ENCODE results near the gene ARL10.

ARL10 gene

DNA sequence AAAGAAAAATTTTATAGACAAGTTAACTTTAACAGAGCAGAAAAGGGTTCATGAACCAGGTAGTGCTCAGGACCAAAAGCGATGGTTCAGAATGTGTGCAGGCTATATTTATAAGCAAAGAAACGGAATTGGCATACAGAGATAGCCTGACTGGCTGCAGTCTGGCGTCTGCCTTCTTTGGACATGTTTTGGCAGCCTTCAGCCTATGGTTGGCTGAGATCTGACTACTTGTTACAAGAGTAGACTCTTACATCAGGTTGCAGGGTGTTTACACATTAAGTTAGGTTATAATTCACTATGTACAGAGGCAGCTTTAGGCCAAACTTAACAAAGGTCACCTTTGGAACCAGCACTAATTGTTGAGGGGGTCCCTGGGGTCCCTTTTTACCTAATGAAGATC lies 16.1 kb downstream of the ARL10 start:
- Histone ChIP-seq H3K36me3 (ENCODE audit: control insufficient read depth in 1 of 2, insufficient read depth in 2 of 2, low read length in 2 of 2) (peaks cover 21 to 48% of the 10 kb centered on the region in 2 donors), H3K4me1 (ENCODE audit: control insufficient read depth in 1 of 2, insufficient read depth in 2 of 2, low read length in 2 of 2) (peaks cover under 1 to 1% of the 10 kb centered on the region in 2 donors), H3K9me3 (ENCODE audit: control insufficient read depth in 1 of 2, low read length in 2 of 2) (no peaks in the 10 kb centered on the region), H3K9ac (ENCODE audit: low read depth in 1 of 2, low read length in 2 of 2) (no peak overlapping the region), H3K4me3 (ENCODE audit: low read depth in 1 of 2, low read length in 2 of 2) (no peak overlapping the region), H3K27me3 (ENCODE audit: control insufficient read depth in 1 of 2, insufficient read depth in 2 of 2, low read length in 2 of 2) (no peaks in the 10 kb centered on the region), H3K27ac (ENCODE audit: low read depth, low read length) (no peak overlapping the region)

DNA sequence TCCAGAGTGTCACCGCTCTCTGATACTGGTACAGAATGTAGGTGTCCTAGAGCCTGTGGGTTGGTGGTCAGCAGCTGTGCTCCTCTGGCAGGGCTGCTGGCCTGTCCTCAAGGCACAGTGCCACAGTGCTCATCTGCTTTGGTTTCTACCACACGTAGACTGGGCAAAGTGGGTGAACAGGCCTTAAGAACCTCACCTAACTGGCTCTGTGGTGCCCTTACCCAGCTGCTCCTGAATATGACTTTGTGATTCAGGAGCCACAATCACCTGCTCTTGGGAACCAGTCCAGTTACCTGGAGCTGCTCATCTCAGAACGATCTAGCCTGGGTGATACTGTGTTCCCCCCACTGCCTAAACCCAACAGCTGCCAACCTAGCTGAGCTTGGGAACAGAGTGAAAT lies 16.7 kb downstream of the ARL10 start:
- H3K27ac ChIP-seq (ENCODE audit: low read depth, low read length), result no peak overlapping the region
- H3K4me1 ChIP-seq (ENCODE audit: control insufficient read depth in 1 of 2, insufficient read depth in 2 of 2, low read length in 2 of 2), result peaks cover 4 to 7% of the 10 kb centered on the region in 2 donors
- no peaks in the 10 kb centered on the region for H3K9me3 ChIP-seq (ENCODE audit: control insufficient read depth in 1 of 2, low read length in 2 of 2)
- no peaks in the 10 kb centered on the region for H3K27me3 ChIP-seq (ENCODE audit: control insufficient read depth in 1 of 2, insufficient read depth in 2 of 2, low read length in 2 of 2)
- H3K4me3 ChIP-seq (ENCODE audit: low read depth in 1 of 2, low read length in 2 of 2), result no peak overlapping the region
- H3K36me3 ChIP-seq (ENCODE audit: control insufficient read depth in 1 of 2, insufficient read depth in 2 of 2, low read length in 2 of 2), result peaks cover 21 to 48% of the 10 kb centered on the region in 2 donors
- no peak overlapping the region for H3K9ac ChIP-seq (ENCODE audit: low read depth in 1 of 2, low read length in 2 of 2)

DNA sequence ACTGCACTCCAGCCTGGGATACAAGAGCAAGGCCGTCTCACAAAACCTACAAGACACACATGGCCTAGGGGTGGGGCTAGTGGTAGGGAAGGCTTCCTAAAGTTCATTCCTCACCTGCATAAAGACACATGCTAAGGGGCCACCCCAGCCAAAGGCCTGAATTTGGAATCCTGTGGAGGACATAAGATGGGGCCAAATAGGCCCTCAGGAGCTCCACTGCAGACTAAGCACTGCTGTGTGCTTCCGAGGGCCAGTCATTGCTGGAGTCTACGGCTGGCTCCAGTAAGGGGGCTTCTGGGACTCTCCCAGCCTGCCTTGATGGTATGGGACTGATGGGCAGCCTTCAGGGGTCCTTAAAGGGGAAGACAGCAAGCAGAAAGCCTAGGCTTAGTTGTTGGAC lies 17.4 kb downstream of the ARL10 start:
- H3K36me3 ChIP-seq (ENCODE audit: control insufficient read depth in 1 of 2, insufficient read depth in 2 of 2, low read length in 2 of 2), result peaks cover 21 to 48% of the 10 kb centered on the region in 2 donors
- no peaks in the 10 kb centered on the region for H3K27me3 ChIP-seq (ENCODE audit: control insufficient read depth in 1 of 2, insufficient read depth in 2 of 2, low read length in 2 of 2)
- no peak overlapping the region for H3K27ac ChIP-seq (ENCODE audit: low read depth, low read length)
- no peak overlapping the region for H3K9ac ChIP-seq (ENCODE audit: low read depth in 1 of 2, low read length in 2 of 2)
- H3K4me1 ChIP-seq (ENCODE audit: control insufficient read depth in 1 of 2, insufficient read depth in 2 of 2, low read length in 2 of 2), result peaks cover 11 to 14% of the 10 kb centered on the region in 2 donors
- H3K9me3 ChIP-seq (ENCODE audit: control insufficient read depth in 1 of 2, low read length in 2 of 2), result no peaks in the 10 kb centered on the region
- H3K4me3 ChIP-seq (ENCODE audit: low read depth in 1 of 2, low read length in 2 of 2), result no peak overlapping the region

DNA sequence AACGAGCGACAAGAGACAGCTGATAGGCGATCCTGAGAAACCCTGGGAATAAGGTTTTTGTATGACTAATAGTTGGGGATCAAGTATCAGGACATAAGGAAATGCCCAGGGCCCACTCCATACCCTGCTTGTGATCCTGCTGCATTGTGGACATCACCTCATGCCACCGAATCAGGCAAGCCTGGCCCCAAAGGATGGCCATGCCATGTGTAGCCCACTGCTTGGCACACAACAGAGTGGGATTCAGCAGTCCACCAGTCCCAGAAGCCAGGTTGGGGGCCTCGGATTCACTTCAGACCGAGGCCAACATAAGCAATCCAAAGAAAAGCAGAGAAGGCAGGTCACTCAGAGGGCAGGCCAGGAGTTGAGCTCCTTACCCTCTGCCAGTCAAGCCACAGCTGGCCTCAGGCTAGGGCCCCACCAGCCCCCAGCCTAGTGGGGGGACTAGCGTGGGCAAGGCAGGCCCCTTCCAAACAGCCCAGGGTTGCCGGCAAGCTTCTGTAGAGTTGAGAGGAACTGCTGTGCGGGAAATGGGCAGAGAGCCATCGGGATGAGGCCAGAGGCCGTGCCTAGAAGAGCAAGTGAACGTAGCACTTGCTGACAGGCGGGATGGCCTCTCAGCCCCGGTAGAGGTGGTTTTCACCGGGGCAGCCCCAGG lies 18.1 kb downstream of the ARL10 start:
- Histone ChIP-seq H3K36me3 (ENCODE audit: control insufficient read depth in 1 of 2, insufficient read depth in 2 of 2, low read length in 2 of 2) (peaks cover 21 to 48% of the 10 kb centered on the region in 2 donors), H3K9ac (ENCODE audit: low read depth in 1 of 2, low read length in 2 of 2) (no peak overlapping the region)

DNA sequence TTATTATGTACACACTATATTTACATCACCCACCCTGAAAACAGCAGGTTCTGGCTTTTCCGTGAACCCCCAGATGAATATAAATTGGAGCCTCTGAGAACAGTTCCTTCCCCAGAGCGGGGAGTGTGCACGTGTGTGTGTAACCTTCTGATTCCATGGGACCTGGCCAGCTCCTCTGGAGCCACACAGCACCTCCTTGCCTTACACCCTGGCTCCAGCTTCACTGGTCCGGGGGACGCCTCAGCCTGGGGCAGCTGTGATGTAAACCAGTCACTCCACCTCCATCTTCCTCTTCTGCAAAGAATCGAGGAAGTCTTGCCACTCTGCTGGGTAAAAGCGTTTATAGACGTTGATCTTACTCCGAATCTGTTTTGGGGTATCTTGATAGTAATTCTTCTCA lies 18.7 kb downstream of the ARL10 start:
- no peaks in the 10 kb centered on the region for H3K9me3 ChIP-seq (ENCODE audit: control insufficient read depth in 1 of 2, low read length in 2 of 2)
- peaks cover 16% of the 10 kb centered on the region in 2 donors for H3K4me1 ChIP-seq (ENCODE audit: control insufficient read depth in 1 of 2, insufficient read depth in 2 of 2, low read length in 2 of 2)
- H3K27ac ChIP-seq (ENCODE audit: low read depth, low read length), result no peak overlapping the region
- peaks cover 21 to 48% of the 10 kb centered on the region in 2 donors for H3K36me3 ChIP-seq (ENCODE audit: control insufficient read depth in 1 of 2, insufficient read depth in 2 of 2, low read length in 2 of 2)
- H3K9ac ChIP-seq (ENCODE audit: low read depth in 1 of 2, low read length in 2 of 2), result no peak overlapping the region
- no peaks in the 10 kb centered on the region for H3K27me3 ChIP-seq (ENCODE audit: control insufficient read depth in 1 of 2, insufficient read depth in 2 of 2, low read length in 2 of 2)
- H3K4me3 ChIP-seq (ENCODE audit: low read depth in 1 of 2, low read length in 2 of 2), result no peak overlapping the region

More for the DNA sequence above, 18.1 kb downstream of the ARL10 start:
- Histone ChIP-seq H3K9me3 (ENCODE audit: control insufficient read depth in 1 of 2, low read length in 2 of 2) (no peaks in the 10 kb centered on the region), H3K27ac (ENCODE audit: low read depth, low read length) (no peak overlapping the region), H3K27me3 (ENCODE audit: control insufficient read depth in 1 of 2, insufficient read depth in 2 of 2, low read length in 2 of 2) (no peaks in the 10 kb centered on the region), H3K4me1 (ENCODE audit: control insufficient read depth in 1 of 2, insufficient read depth in 2 of 2, low read length in 2 of 2) (peaks cover 16% of the 10 kb centered on the region in 2 donors), H3K4me3 (ENCODE audit: low read depth in 1 of 2, low read length in 2 of 2) (no peak overlapping the region)

DNA sequence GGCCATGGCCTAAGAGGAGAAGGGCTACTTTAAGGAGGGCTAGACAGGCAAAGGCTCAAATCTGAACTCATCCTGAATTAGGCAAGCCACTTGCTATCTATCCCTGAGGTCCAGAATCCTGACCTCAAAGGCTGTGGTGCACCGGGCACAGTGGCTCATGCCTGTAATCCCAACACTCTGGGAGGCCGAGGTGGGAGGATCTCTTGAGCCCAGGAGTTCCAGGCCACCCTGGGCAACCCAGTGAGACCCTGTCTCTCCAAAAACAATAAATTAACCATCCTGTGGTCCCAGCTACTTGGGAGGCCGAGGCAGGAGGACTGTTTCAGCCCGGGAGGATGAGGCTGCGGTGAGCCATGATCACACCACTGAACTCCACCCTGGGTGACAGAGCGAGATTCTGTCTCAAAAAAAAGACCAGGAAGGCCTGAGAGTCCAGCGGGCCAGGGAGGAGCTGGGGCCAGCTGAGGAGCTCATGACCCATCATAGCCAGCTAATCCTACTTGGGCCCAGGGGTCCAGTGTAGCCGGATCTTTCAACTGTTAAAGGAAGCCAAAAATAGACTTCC lies 19.2 kb downstream of the ARL10 start:
- H3K27ac ChIP-seq (ENCODE audit: low read depth, low read length), result no peak overlapping the region
- peaks cover 16 to 17% of the 10 kb centered on the region in 2 donors for H3K4me1 ChIP-seq (ENCODE audit: control insufficient read depth in 1 of 2, insufficient read depth in 2 of 2, low read length in 2 of 2)
- H3K4me3 ChIP-seq (ENCODE audit: low read depth in 1 of 2, low read length in 2 of 2), result no peak overlapping the region
- H3K36me3 ChIP-seq (ENCODE audit: control insufficient read depth in 1 of 2, insufficient read depth in 2 of 2, low read length in 2 of 2), result peaks cover 21 to 48% of the 10 kb centered on the region in 2 donors
- no peaks in the 10 kb centered on the region for H3K27me3 ChIP-seq (ENCODE audit: control insufficient read depth in 1 of 2, insufficient read depth in 2 of 2, low read length in 2 of 2)
- no peaks in the 10 kb centered on the region for H3K9me3 ChIP-seq (ENCODE audit: control insufficient read depth in 1 of 2, low read length in 2 of 2)
- H3K9ac ChIP-seq (ENCODE audit: low read depth in 1 of 2, low read length in 2 of 2), result no peak overlapping the region

DNA sequence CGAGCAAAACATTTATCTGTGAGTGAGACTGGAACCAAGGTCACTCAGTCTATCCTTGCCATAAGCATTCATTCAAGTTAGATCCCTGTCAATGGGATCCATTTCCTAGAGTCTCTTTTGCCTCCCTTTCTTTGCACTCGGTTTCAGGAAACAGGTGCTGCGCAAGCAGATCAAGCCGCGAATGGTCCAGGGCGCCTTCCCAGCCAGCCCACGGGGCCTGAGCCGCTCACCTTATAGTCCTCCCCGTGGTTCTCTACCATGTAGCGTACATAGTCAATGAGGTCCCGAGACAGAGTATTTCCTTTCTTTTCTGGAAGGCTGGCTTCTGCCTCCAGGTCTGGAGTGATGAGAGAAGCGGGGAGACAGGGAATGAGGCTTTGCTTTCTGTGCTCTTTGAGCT lies 19.7 kb downstream of the ARL10 start:
- H3K36me3 ChIP-seq (ENCODE audit: control insufficient read depth in 1 of 2, insufficient read depth in 2 of 2, low read length in 2 of 2), result peaks cover 21 to 48% of the 10 kb centered on the region in 2 donors
- H3K27ac ChIP-seq (ENCODE audit: low read depth, low read length), result no peak overlapping the region
- H3K4me1 ChIP-seq (ENCODE audit: control insufficient read depth in 1 of 2, insufficient read depth in 2 of 2, low read length in 2 of 2), result peaks cover 16 to 21% of the 10 kb centered on the region in 2 donors
- H3K9ac ChIP-seq (ENCODE audit: low read depth in 1 of 2, low read length in 2 of 2), result no peak overlapping the region
- no peaks in the 10 kb centered on the region for H3K9me3 ChIP-seq (ENCODE audit: control insufficient read depth in 1 of 2, low read length in 2 of 2)
- H3K4me3 ChIP-seq (ENCODE audit: low read depth in 1 of 2, low read length in 2 of 2), result no peak overlapping the region
- H3K27me3 ChIP-seq (ENCODE audit: control insufficient read depth in 1 of 2, insufficient read depth in 2 of 2, low read length in 2 of 2), result no peaks in the 10 kb centered on the region

DNA sequence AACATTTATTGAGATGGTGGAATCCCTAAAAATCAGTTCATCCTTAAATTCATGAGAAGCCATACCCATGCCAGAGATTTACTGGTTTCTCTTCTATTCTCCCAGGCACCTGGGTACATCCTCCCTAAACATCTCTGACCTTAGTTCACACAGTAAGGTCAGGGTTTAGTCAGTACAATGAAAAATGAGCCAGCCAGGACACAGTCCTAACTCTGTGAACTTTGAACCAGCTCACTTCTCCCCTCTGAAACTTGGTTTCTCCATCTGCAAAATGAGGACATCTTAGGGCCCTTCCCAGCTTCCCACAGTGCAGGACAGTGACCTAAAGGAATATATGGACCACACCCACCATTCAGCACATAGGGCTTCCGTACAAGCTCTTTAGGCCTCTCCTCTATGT lies 21.2 kb downstream of the ARL10 start:
- Histone ChIP-seq H3K9ac (ENCODE audit: low read depth in 1 of 2, low read length in 2 of 2) (no peak overlapping the region), H3K27ac (ENCODE audit: low read depth, low read length) (no peak overlapping the region), H3K4me1 (ENCODE audit: control insufficient read depth in 1 of 2, insufficient read depth in 2 of 2, low read length in 2 of 2) (peaks cover 16 to 26% of the 10 kb centered on the region in 2 donors), H3K9me3 (ENCODE audit: control insufficient read depth in 1 of 2, low read length in 2 of 2) (no peaks in the 10 kb centered on the region), H3K27me3 (ENCODE audit: control insufficient read depth in 1 of 2, insufficient read depth in 2 of 2, low read length in 2 of 2) (no peaks in the 10 kb centered on the region), H3K36me3 (ENCODE audit: control insufficient read depth in 1 of 2, insufficient read depth in 2 of 2, low read length in 2 of 2) (peaks cover 25 to 50% of the 10 kb centered on the region in 2 donors), H3K4me3 (ENCODE audit: low read depth in 1 of 2, low read length in 2 of 2) (peak overlapping the region in 1 of 2 donors; percentile 89)

DNA sequence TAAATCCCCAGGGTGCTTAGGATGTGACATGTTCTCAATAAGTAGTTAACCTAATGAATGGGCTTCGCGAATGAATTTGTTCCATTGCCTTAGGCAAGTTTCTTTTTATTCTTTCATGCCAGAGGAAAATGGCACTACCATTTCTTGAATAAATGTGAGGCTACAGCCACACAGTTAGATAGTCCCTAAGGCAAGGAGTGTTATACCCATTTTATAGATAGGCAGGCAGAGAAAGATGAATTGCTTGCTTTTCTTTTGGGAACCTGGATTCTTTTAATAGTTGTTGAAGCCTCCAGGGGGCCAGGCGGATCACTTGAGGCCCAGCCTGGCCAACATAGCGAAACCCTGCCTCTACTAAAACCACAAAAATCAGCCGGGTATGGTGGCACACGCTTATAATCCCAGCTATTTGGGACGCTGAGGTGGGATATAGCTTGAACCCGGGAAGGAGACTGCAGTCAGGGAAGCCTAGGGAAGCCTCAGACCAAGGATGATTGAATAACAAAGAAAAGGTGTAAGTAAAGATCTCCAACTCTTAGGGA lies 22.2 kb downstream of the ARL10 start:
- Histone ChIP-seq H3K4me1 (ENCODE audit: control insufficient read depth in 1 of 2, insufficient read depth in 2 of 2, low read length in 2 of 2) (peaks cover 16 to 26% of the 10 kb centered on the region in 2 donors), H3K36me3 (ENCODE audit: control insufficient read depth in 1 of 2, insufficient read depth in 2 of 2, low read length in 2 of 2) (peaks cover 18 to 51% of the 10 kb centered on the region in 2 donors), H3K9ac (ENCODE audit: low read depth in 1 of 2, low read length in 2 of 2) (peak overlapping the region; percentile 94 to 98), H3K27ac (ENCODE audit: low read depth, low read length) (no peak overlapping the region), H3K4me3 (ENCODE audit: low read depth in 1 of 2, low read length in 2 of 2) (peak overlapping the region; percentile 89 to 99), H3K9me3 (ENCODE audit: control insufficient read depth in 1 of 2, low read length in 2 of 2) (no peaks in the 10 kb centered on the region), H3K27me3 (ENCODE audit: control insufficient read depth in 1 of 2, insufficient read depth in 2 of 2, low read length in 2 of 2) (no peaks in the 10 kb centered on the region)

DNA sequence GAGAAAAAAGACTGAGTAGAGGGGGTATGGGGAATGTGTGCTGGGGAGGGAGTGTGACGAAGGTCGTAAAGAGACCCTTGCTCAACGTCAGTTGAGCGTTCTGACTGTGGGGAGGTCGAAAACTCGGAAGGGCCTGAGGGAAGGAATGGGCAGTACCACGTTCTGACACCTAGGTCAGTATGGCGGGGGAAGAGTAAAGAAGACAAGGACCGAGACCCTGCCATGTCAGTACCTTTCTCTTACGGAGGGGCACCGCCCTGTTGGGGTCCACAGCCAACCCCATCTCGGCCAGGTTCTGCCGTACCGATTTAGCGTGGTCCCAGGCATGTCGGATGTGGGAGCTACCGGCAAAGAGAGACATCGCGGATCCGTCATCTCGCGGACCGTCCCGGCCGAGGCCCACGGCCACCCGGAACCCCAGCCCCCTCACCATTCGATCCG lies 22.7 kb downstream of the ARL10 start:
- Histone ChIP-seq H3K36me3 (ENCODE audit: control insufficient read depth in 1 of 2, insufficient read depth in 2 of 2, low read length in 2 of 2) (peaks cover 22 to 51% of the 10 kb centered on the region in 2 donors), H3K27ac (ENCODE audit: low read depth, low read length) (no peak overlapping the region)

More for the DNA sequence above, 22.7 kb downstream of the ARL10 start:
- H3K9ac ChIP-seq (ENCODE audit: low read depth in 1 of 2, low read length in 2 of 2), result peak overlapping the region; percentile 94 to 98
- no peaks in the 10 kb centered on the region for H3K9me3 ChIP-seq (ENCODE audit: control insufficient read depth in 1 of 2, low read length in 2 of 2)
- H3K27me3 ChIP-seq (ENCODE audit: control insufficient read depth in 1 of 2, insufficient read depth in 2 of 2, low read length in 2 of 2), result no peaks in the 10 kb centered on the region
- peaks cover 16 to 26% of the 10 kb centered on the region in 2 donors for H3K4me1 ChIP-seq (ENCODE audit: control insufficient read depth in 1 of 2, insufficient read depth in 2 of 2, low read length in 2 of 2)
- H3K4me3 ChIP-seq (ENCODE audit: low read depth in 1 of 2, low read length in 2 of 2), result peak overlapping the region; percentile 89 to 99

Data from duodenal mucosa (tissue), 2 donors.